Esophagus squamous epithelium (tissue), 4 donors: ENCODE data around the gene INKA1.
"Not testable (repeated sequence)": the region's sequence is repeated elsewhere in the genome, so short reads cannot be mapped to it uniquely, and the experiment has no call there.

Experiments used
- POLR2A ChIP-seq, 4 donors: fragments of 450-650 bp; IDR thresholded peaks; one replicate each; pipeline ENCODE4 v1.6.1; 2017; ENCODE audit warnings: antibody characterized with exemption in 4 of 4, mild to moderate bottlenecking in 4 of 4, moderate library complexity in 3 of 4
- TF ChIP-seq, protein P1 (sequence below), 6 experiments: fragments of 450-650 bp in 4 of 6; fragments of 200-600 bp in 2 of 6; sonication (generic) in 2 of 6; IDR thresholded peaks; one replicate each; pipeline ENCODE4 v1.5.1; 2016 to 2019; ENCODE audit warnings: antibody characterized with exemption in 6 of 6, mild to moderate bottlenecking in 4 of 6, moderate library complexity in 4 of 6

GRCh38 chr3:49823131-49823530 lies 20.1 kb downstream of the INKA1 start:
- not testable (repeated sequence) for TF ChIP-seq POLR2A (IDR thresholded peaks at IDR 0.05)
- TF ChIP-seq, protein P1, sequence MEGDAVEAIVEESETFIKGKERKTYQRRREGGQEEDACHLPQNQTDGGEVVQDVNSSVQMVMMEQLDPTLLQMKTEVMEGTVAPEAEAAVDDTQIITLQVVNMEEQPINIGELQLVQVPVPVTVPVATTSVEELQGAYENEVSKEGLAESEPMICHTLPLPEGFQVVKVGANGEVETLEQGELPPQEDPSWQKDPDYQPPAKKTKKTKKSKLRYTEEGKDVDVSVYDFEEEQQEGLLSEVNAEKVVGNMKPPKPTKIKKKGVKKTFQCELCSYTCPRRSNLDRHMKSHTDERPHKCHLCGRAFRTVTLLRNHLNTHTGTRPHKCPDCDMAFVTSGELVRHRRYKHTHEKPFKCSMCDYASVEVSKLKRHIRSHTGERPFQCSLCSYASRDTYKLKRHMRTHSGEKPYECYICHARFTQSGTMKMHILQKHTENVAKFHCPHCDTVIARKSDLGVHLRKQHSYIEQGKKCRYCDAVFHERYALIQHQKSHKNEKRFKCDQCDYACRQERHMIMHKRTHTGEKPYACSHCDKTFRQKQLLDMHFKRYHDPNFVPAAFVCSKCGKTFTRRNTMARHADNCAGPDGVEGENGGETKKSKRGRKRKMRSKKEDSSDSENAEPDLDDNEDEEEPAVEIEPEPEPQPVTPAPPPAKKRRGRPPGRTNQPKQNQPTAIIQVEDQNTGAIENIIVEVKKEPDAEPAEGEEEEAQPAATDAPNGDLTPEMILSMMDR (IDR thresholded peaks at IDR 0.05), result not testable (repeated sequence)
